ENCODE measurements around the gene SUPT5H. TPM values are rescaled to one million over a fixed set of nuclear protein-coding genes. Genes with fewer than 3 reads are reported as not detected.

SUPT5H gene
- polyA plus RNA-seq, 1 donor from 2014 or later: 92.5 TPM

GRCh38 chr19:39415111-39416046, 30.0 kb upstream of the SUPT5H start:
- peak overlapping the region; percentile 100 for H3K9ac ChIP-seq (ENCODE audit: low read length)
- H3K36me3 ChIP-seq (ENCODE audit: insufficient read depth, low read length): no peaks in the 10 kb centered on the region
- no peaks in the 10 kb centered on the region for H3F3A ChIP-seq (ENCODE audit: insufficient read depth, low read length, poor library complexity, severe bottlenecking)
- H3K4me3 ChIP-seq (ENCODE audit: low read length): peak overlapping the region; percentile 89
- no peak overlapping the region for H3K27ac ChIP-seq (ENCODE audit: low read length)
- H3K9me3 ChIP-seq (ENCODE audit: low read length): no peaks in the 10 kb centered on the region
- no peak overlapping the region for H2AFZ ChIP-seq (ENCODE audit: low read depth, low read length)
- H3K4me2 ChIP-seq (ENCODE audit: low read length): peak overlapping the region; percentile 97
- peaks cover 27% of the 10 kb centered on the region for H3K79me2 ChIP-seq (replicated peaks; ENCODE audit: insufficient read depth, low read length)
- H3K9me2 ChIP-seq (ENCODE audit: insufficient read depth, low read length): no peaks in the 10 kb centered on the region
- peaks cover 3% of the 10 kb centered on the region for H3K27me3 ChIP-seq (ENCODE audit: insufficient read depth, low read depth, low read length)
- TF ChIP-seq CTCF (IDR thresholded peaks at IDR 0.05; ENCODE audit: poor library complexity, severe bottlenecking) (no peak), POLR2AphosphoS5 (IDR thresholded peaks at IDR 0.05) (no peak), TAF1 (IDR thresholded peaks at IDR 0.05; ENCODE audit: low read depth) (no peak), REST (IDR thresholded peaks at IDR 0.05; ENCODE audit: borderline replicate concordance) (no peak), EZH2 (IDR thresholded peaks at IDR 0.05; ENCODE audit: borderline replicate concordance, insufficient read depth, low read length, poor library complexity, severe bottlenecking) (no peak), MXI1 (conservative IDR thresholded peaks at IDR 0.05; ENCODE audit: poor library complexity, severe bottlenecking) (no peak), SMC3 (conservative IDR thresholded peaks at IDR 0.05; ENCODE audit: poor library complexity) (no peak)
- H4K20me1 ChIP-seq (ENCODE audit: insufficient read depth): no peaks in the 10 kb centered on the region

GRCh38 chr19:39416152-39417120, 28.9 kb upstream of the SUPT5H start:
- Histone ChIP-seq H3K27ac (ENCODE audit: low read length) (no peak overlapping the region), H3K27me3 (ENCODE audit: insufficient read depth, low read depth, low read length) (no peaks in the 10 kb centered on the region), H3F3A (ENCODE audit: insufficient read depth, low read length, poor library complexity, severe bottlenecking) (no peaks in the 10 kb centered on the region), H3K9me3 (ENCODE audit: low read length) (no peaks in the 10 kb centered on the region), H2AFZ (ENCODE audit: low read depth, low read length) (no peak overlapping the region), H3K36me3 (ENCODE audit: insufficient read depth, low read length) (no peaks in the 10 kb centered on the region), H3K9me2 (ENCODE audit: insufficient read depth, low read length) (no peaks in the 10 kb centered on the region), H3K79me2 (replicated peaks; ENCODE audit: insufficient read depth, low read length) (peaks cover 27% of the 10 kb centered on the region), H3K4me2 (ENCODE audit: low read length) (no peak overlapping the region), H3K4me3 (ENCODE audit: low read length) (peak overlapping the region; percentile 89), H3K9ac (ENCODE audit: low read length) (no peak overlapping the region), H4K20me1 (ENCODE audit: insufficient read depth) (no peaks in the 10 kb centered on the region)
- TF ChIP-seq REST (IDR thresholded peaks at IDR 0.05; ENCODE audit: borderline replicate concordance): no peak
- TF ChIP-seq EP300 (conservative IDR thresholded peaks at IDR 0.05; ENCODE audit: poor library complexity, severe bottlenecking): no peak
- no peak for TF ChIP-seq CTCF (IDR thresholded peaks at IDR 0.05; ENCODE audit: poor library complexity, severe bottlenecking)
- no peak for TF ChIP-seq SMC3 (conservative IDR thresholded peaks at IDR 0.05; ENCODE audit: poor library complexity)
- TF ChIP-seq TAF1 (IDR thresholded peaks at IDR 0.05; ENCODE audit: low read depth): no peak
- no peak for TF ChIP-seq MXI1 (conservative IDR thresholded peaks at IDR 0.05; ENCODE audit: poor library complexity, severe bottlenecking)
- no peak for TF ChIP-seq RAD21 (conservative IDR thresholded peaks at IDR 0.05)
- no peak for TF ChIP-seq EZH2 (IDR thresholded peaks at IDR 0.05; ENCODE audit: borderline replicate concordance, insufficient read depth, low read length, poor library complexity, severe bottlenecking)
- TF ChIP-seq POLR2AphosphoS5 (IDR thresholded peaks at IDR 0.05): no peak

Measured in neural cell (in vitro differentiated cells).